GM23338 (cell line): Measurements from ENCODE around the gene NSUN3. TPM values are rescaled to one million over a fixed set of nuclear protein-coding genes. Genes with fewer than 3 reads are reported as not detected.

ENCODE experiments used
- ATAC-seq: fragments of 200-7000 bp; cut with Tn5 transposase; 3 replicates; pipeline ENCODE4 v1.9.1; 2020
- DNase-seq: peaks from one replicate; pipeline ENCODE4 v3.0.0-alpha.2; 2015; ENCODE audit warnings: low spot score
- H2AFZ ChIP-seq: fragments of 200-600 bp; sonication (generic); 2 replicates; pipeline ENCODE4 v1.8.0; 2016; ENCODE audit warnings: antibody characterized with exemption, mild to moderate bottlenecking, moderate library complexity
- H3F3A ChIP-seq: fragments of 200-600 bp; sonication (generic); replicated peaks from 2 replicates; pipeline ENCODE4 v1.8.0; 2017; ENCODE audit warnings: antibody characterized with exemption, mixed run types, low read depth
- H3K27ac ChIP-seq: fragments of 200-600 bp; sonication (generic); 2 replicates; pipeline ENCODE4 v1.6.1; 2016; ENCODE audit warnings: low read depth
- H3K27me3 ChIP-seq: fragments of 200-600 bp; sonication (generic); 2 replicates; pipeline ENCODE4 v1.8.0; 2016; ENCODE audit warnings: mild to moderate bottlenecking, mixed run types, moderate library complexity; ENCODE audit not compliant: insufficient read depth
- H3K36me3 ChIP-seq: fragments of 200-600 bp; sonication (generic); 2 replicates; pipeline ENCODE4 v1.8.0; 2016; ENCODE audit warnings: mild to moderate bottlenecking; ENCODE audit not compliant: insufficient read depth
- H3K4me1 ChIP-seq: fragments of 200-600 bp; sonication (generic); 2 replicates; pipeline ENCODE4 v1.8.0; 2016; ENCODE audit warnings: mild to moderate bottlenecking, moderate library complexity; ENCODE audit not compliant: insufficient read depth
- H3K4me2 ChIP-seq: fragments of 200-600 bp; sonication (generic); 2 replicates; pipeline ENCODE4 v1.7.1; 2017; ENCODE audit warnings: mixed run types
- H3K4me3 ChIP-seq: fragments of 200-600 bp; sonication (generic); 2 replicates; pipeline ENCODE4 v1.6.1; 2016; ENCODE audit warnings: mixed run types
- H3K79me2 ChIP-seq: fragments of 200-600 bp; sonication (generic); replicated peaks from 2 replicates; pipeline ENCODE4 v1.8.0; 2017; ENCODE audit warnings: mild to moderate bottlenecking; ENCODE audit not compliant: insufficient read depth
- H3K9me2 ChIP-seq: fragments of 200-600 bp; sonication (generic); 2 replicates; pipeline ENCODE4 v1.8.0; 2017; ENCODE audit not compliant: insufficient read depth
- H4K20me1 ChIP-seq: fragments of 200-600 bp; sonication (generic); replicated peaks from 2 replicates; pipeline ENCODE4 v1.8.0; 2017; ENCODE audit warnings: mild to moderate bottlenecking; ENCODE audit not compliant: insufficient read depth
- H3K27ac Mint-ChIP-seq: 2 replicates; pipeline ENCODE4 v1.8.0; 2020; ENCODE audit warnings: inconsistent platforms, mild to moderate bottlenecking, moderate library complexity, mixed read lengths
- H3K27me3 Mint-ChIP-seq: 3 replicates; pipeline ENCODE4 v1.8.0; 2022; ENCODE audit warnings: low read depth, mild to moderate bottlenecking, moderate library complexity, mixed read lengths, inconsistent platforms; ENCODE audit not compliant: insufficient read depth, poor library complexity
- H3K36me3 Mint-ChIP-seq: 3 replicates; pipeline ENCODE4 v1.8.0; 2021; ENCODE audit warnings: low read depth, mild to moderate bottlenecking, inconsistent platforms, moderate library complexity, mixed read lengths
- H3K4me1 Mint-ChIP-seq: 3 replicates; pipeline ENCODE4 v1.8.0; 2020; ENCODE audit warnings: mild to moderate bottlenecking, inconsistent platforms, mixed read lengths
- H3K4me3 Mint-ChIP-seq: 3 replicates; pipeline ENCODE4 v1.8.0; 2021; ENCODE audit warnings: moderate library complexity, mild to moderate bottlenecking, inconsistent platforms, mixed read lengths
- H3K9me3 Mint-ChIP-seq: 3 replicates; pipeline ENCODE4 v1.8.0; 2020; ENCODE audit warnings: moderate library complexity, mild to moderate bottlenecking, inconsistent platforms, mixed read lengths
- CREB1 ChIP-seq: fragments of 250-450 bp; sonication (Bioruptor Pico); IDR thresholded peaks from 2 replicates; pipeline ENCODE4 v1.5.0; 2020; ENCODE audit warnings: low read depth, mild to moderate bottlenecking, moderate library complexity
- EZH2 ChIP-seq: fragments of 200-600 bp; sonication (generic); IDR thresholded peaks from one replicate; pipeline ENCODE4 v1.8.0; 2017; ENCODE audit warnings: antibody characterized with exemption, mild to moderate bottlenecking, low read depth; ENCODE audit not compliant: unreplicated experiment
- JUNB ChIP-seq: IDR thresholded peaks from one replicate; pipeline ENCODE4 v1.6.1; 2016; ENCODE audit warnings: antibody characterized with exemption; ENCODE audit not compliant: unreplicated experiment
- POLR2AphosphoS5 ChIP-seq: IDR thresholded peaks from 2 replicates; pipeline ENCODE4 v1.6.1; 2016; ENCODE audit warnings: antibody characterized with exemption, low read depth
- STAT1 ChIP-seq: IDR thresholded peaks from one replicate; pipeline ENCODE4 v1.6.1; 2016; ENCODE audit warnings: antibody characterized with exemption; ENCODE audit not compliant: unreplicated experiment
- ZNF331 ChIP-seq: fragments of 250-450 bp; sonication (Bioruptor Pico); IDR thresholded peaks from 2 replicates; pipeline ENCODE4 v1.5.0; 2020; ENCODE audit warnings: low read depth, mild to moderate bottlenecking, moderate library complexity
- polyA plus RNA-seq: library from polyadenylated mRNA; unstranded; fragments of >200 nt; fragmentation: Nextera tagmentation; extraction: Ambion mirVana; gene quantifications from 2 replicates; pipeline ENCODE4 v1.2.1, GENCODE V29; 2016
- total RNA-seq: library from RNA; depleted of rRNA; stranded (reverse); fragments of >200 nt; shearing (Covaris generic); gene quantifications from 2 replicates; pipeline ENCODE4 v1.2.3, GENCODE V29; 2014
- TF ChIP-seq, protein P1 (sequence below): fragments of 250-450 bp; sonication (Bioruptor Pico); IDR thresholded peaks from 2 replicates; pipeline ENCODE4 v1.5.0; 2020; ENCODE audit warnings: mild to moderate bottlenecking, moderate library complexity
- TF ChIP-seq, protein P2 (sequence below), 2 experiments: fragments of 200-600 bp in 1 of 2; sonication (generic) in 1 of 2; conservative IDR thresholded peaks; 2 replicates each; pipeline versions ENCODE4 v1.5.1 to v1.6.1; 2016 to 2017; ENCODE audit warnings: antibody characterized with exemption in 2 of 2, low read depth in 2 of 2, mild to moderate bottlenecking in 2 of 2, moderate library complexity in 1 of 2

The NSUN3 gene
- total and polyA plus RNA-seq, 2 experiments from 2014 or later, result 5.4 to 10.6 TPM

DNA sequence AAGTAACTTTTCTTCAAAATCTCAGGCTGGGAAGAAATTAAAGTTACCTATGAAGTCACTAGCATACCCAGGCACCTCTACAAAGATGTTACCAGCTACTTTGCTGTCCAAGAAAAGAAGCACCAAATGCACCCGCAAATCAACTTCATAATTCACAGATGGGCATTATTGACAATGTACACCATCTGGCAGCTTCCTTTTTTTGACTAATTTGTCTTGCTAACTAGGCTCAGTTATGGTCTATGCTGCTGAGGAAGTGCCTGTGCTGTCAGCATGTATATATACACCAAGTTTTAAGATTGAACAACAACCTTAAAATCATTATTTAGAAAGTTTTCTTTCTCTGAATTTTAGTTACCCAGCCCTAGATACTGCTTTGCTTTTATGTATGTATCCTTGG lies 93.8 kb downstream of the NSUN3 start (continued):
- TF ChIP-seq, protein P1, sequence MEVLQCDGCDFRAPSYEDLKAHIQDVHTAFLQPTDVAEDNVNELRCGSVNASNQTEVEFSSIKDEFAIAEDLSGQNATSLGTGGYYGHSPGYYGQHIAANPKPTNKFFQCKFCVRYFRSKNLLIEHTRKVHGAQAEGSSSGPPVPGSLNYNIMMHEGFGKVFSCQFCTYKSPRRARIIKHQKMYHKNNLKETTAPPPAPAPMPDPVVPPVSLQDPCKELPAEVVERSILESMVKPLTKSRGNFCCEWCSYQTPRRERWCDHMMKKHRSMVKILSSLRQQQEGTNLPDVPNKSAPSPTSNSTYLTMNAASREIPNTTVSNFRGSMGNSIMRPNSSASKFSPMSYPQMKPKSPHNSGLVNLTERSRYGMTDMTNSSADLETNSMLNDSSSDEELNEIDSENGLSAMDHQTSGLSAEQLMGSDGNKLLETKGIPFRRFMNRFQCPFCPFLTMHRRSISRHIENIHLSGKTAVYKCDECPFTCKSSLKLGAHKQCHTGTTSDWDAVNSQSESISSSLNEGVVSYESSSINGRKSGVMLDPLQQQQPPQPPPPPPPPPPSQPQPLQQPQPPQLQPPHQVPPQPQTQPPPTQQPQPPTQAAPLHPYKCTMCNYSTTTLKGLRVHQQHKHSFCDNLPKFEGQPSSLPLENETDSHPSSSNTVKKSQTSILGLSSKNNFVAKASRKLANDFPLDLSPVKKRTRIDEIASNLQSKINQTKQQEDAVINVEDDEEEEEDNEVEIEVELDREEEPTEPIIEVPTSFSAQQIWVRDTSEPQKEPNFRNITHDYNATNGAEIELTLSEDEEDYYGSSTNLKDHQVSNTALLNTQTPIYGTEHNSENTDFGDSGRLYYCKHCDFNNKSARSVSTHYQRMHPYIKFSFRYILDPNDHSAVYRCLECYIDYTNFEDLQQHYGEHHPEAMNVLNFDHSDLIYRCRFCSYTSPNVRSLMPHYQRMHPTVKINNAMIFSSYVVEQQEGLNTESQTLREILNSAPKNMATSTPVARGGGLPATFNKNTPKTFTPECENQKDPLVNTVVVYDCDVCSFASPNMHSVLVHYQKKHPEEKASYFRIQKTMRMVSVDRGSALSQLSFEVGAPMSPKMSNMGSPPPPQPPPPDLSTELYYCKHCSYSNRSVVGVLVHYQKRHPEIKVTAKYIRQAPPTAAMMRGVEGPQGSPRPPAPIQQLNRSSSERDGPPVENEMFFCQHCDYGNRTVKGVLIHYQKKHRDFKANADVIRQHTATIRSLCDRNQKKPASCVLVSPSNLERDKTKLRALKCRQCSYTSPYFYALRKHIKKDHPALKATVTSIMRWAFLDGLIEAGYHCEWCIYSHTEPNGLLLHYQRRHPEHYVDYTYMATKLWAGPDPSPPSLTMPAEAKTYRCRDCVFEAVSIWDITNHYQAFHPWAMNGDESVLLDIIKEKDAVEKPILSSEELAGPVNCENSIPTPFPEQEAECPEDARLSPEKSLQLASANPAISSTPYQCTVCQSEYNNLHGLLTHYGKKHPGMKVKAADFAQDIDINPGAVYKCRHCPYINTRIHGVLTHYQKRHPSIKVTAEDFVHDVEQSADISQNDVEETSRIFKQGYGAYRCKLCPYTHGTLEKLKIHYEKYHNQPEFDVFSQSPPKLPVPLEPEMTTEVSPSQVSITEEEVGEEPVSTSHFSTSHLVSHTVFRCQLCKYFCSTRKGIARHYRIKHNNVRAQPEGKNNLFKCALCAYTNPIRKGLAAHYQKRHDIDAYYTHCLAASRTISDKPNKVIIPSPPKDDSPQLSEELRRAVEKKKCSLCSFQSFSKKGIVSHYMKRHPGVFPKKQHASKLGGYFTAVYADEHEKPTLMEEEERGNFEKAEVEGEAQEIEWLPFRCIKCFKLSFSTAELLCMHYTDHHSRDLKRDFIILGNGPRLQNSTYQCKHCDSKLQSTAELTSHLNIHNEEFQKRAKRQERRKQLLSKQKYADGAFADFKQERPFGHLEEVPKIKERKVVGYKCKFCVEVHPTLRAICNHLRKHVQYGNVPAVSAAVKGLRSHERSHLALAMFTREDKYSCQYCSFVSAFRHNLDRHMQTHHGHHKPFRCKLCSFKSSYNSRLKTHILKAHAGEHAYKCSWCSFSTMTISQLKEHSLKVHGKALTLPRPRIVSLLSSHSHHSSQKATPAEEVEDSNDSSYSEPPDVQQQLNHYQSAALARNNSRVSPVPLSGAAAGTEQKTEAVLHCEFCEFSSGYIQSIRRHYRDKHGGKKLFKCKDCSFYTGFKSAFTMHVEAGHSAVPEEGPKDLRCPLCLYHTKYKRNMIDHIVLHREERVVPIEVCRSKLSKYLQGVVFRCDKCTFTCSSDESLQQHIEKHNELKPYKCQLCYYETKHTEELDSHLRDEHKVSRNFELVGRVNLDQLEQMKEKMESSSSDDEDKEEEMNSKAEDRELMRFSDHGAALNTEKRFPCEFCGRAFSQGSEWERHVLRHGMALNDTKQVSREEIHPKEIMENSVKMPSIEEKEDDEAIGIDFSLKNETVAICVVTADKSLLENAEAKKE (CRISPR knock-in tag), result no peak
- TF ChIP-seq CREB1 (no peak), ZNF331 (CRISPR knock-in tag) (no peak), EZH2 (no peak)

DNA sequence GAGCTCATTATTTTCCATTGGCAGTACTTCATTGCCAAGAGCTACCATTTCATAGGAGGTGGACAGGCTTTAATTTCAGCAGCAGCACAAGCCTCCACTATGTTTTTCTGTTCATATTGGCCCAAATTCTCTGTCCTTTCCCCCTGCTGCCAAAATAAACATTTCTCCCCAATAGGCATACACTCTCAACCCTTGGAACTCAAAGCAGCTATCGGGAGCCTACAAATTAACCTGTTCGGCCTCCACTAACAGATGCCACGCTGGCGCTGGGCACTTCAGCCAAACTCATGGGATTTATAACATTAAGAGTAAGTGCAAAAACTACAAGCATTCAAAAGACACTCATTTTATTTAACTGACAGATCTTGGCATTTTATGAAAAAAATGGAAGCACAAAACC lies 95.7 kb downstream of the NSUN3 start:
- Mint-ChIP-seq H3K4me3 (no peak overlapping the region), H3K36me3 (no peaks in the 10 kb centered on the region), H3K9me3 (no peaks in the 10 kb centered on the region), H3K27ac (no peak overlapping the region), H3K27me3 (peaks cover 2% of the 10 kb centered on the region), H3K4me1 (0 out of 3 replicates have a peak, but pooled peaks cover 4% of the 10 kb centered on the region)
- no peaks in the 10 kb centered on the region for H3K79me2 ChIP-seq
- ATAC-seq, result no peak
- H3K4me3 ChIP-seq, result no peak overlapping the region
- H3K27me3 ChIP-seq, result no peaks in the 10 kb centered on the region
- no peaks in the 10 kb centered on the region for H4K20me1 ChIP-seq
- no peak overlapping the region for H3K4me2 ChIP-seq
- no peaks in the 10 kb centered on the region for H3F3A ChIP-seq
- TF ChIP-seq, protein P2, sequence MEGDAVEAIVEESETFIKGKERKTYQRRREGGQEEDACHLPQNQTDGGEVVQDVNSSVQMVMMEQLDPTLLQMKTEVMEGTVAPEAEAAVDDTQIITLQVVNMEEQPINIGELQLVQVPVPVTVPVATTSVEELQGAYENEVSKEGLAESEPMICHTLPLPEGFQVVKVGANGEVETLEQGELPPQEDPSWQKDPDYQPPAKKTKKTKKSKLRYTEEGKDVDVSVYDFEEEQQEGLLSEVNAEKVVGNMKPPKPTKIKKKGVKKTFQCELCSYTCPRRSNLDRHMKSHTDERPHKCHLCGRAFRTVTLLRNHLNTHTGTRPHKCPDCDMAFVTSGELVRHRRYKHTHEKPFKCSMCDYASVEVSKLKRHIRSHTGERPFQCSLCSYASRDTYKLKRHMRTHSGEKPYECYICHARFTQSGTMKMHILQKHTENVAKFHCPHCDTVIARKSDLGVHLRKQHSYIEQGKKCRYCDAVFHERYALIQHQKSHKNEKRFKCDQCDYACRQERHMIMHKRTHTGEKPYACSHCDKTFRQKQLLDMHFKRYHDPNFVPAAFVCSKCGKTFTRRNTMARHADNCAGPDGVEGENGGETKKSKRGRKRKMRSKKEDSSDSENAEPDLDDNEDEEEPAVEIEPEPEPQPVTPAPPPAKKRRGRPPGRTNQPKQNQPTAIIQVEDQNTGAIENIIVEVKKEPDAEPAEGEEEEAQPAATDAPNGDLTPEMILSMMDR (conservative IDR thresholded peaks at IDR 0.05; ENCODE audit: low read depth in 2 of 2), result no peak
- TF ChIP-seq STAT1, result no peak
- TF ChIP-seq JUNB, result no peak
- no peak for TF ChIP-seq POLR2AphosphoS5
- no peaks in the 10 kb centered on the region for H3K36me3 ChIP-seq
- DNase-seq, result no peak
- no peak overlapping the region for H3K27ac ChIP-seq
- peaks cover 10% of the 10 kb centered on the region; the same call in 1 of the 2 replicates for H3K9me2 ChIP-seq
- peaks cover 5% of the 10 kb centered on the region; the same call in 1 of the 2 replicates for H3K4me1 ChIP-seq
- peak overlapping the region; percentile 74; the same call in 1 of the 2 replicates for H2AFZ ChIP-seq
